Esophagus (tissue), 2 donors: ENCODE results near the gene GMPPA. TPM values are rescaled to one million over a fixed set of nuclear protein-coding genes. Genes with fewer than 3 reads are reported as not detected.

Source experiments
- H3K27ac ChIP-seq, 2 donors: one replicate each; pipeline ENCODE4 v1.5.1; 2013; ENCODE audit warnings: low read depth in 2 of 2, mild to moderate bottlenecking in 2 of 2, inconsistent platforms in 1 of 2, low read length in 1 of 2, moderate library complexity in 1 of 2
- H3K27me3 ChIP-seq, 2 donors: one replicate each; pipeline ENCODE4 v1.6.1; 2013; ENCODE audit warnings: low read length in 2 of 2, control low read depth in 1 of 2, mild to moderate bottlenecking in 1 of 2; ENCODE audit not compliant: insufficient read depth in 2 of 2, control insufficient read depth in 1 of 2
- H3K36me3 ChIP-seq, 2 donors: one replicate each; pipeline ENCODE4 v1.6.1; 2013; ENCODE audit warnings: low read length in 1 of 2; ENCODE audit not compliant: control insufficient read depth in 2 of 2, insufficient read depth in 2 of 2
- H3K4me1 ChIP-seq, 2 donors: one replicate each; pipeline ENCODE4 v1.6.1; 2013; ENCODE audit warnings: low read length in 1 of 2; ENCODE audit not compliant: control insufficient read depth in 2 of 2, insufficient read depth in 2 of 2
- H3K4me3 ChIP-seq, 2 donors: one replicate each; pipeline ENCODE4 v1.5.1; 2013; ENCODE audit warnings: low read length in 2 of 2, mild to moderate bottlenecking in 2 of 2, low read depth in 1 of 2, moderate library complexity in 1 of 2
- H3K9me3 ChIP-seq, 2 donors: one replicate each; pipeline ENCODE4 v1.6.1; 2013; ENCODE audit warnings: mild to moderate bottlenecking in 2 of 2, low read depth in 1 of 2, low read length in 1 of 2, moderate library complexity in 1 of 2; ENCODE audit not compliant: control insufficient read depth in 2 of 2, insufficient read depth in 1 of 2
- WGBS, 2 donors: extraction: QIAGEN DNeasy Blood & Tissue Kit; methylation state at CpG; one replicate each; pipeline ENCODE4 v1.1.7; 2013; 5-methylcytosine and 5-hydroxymethylcytosine counted together
- polyA plus RNA-seq, 2 donors: library from polyadenylated mRNA; stranded (reverse); fragments of 200-250 nt; gene quantifications; one replicate each; pipeline ENCODE4 v1.2.3, GENCODE V29; 2013
- donor health status: healthy with polysubstance abuse.
- donor health status: Bipolar disorder and iron deficiency.

GMPPA gene
- polyA plus RNA-seq, 2 donors: 18.4 to 25.5 TPM

DNA sequence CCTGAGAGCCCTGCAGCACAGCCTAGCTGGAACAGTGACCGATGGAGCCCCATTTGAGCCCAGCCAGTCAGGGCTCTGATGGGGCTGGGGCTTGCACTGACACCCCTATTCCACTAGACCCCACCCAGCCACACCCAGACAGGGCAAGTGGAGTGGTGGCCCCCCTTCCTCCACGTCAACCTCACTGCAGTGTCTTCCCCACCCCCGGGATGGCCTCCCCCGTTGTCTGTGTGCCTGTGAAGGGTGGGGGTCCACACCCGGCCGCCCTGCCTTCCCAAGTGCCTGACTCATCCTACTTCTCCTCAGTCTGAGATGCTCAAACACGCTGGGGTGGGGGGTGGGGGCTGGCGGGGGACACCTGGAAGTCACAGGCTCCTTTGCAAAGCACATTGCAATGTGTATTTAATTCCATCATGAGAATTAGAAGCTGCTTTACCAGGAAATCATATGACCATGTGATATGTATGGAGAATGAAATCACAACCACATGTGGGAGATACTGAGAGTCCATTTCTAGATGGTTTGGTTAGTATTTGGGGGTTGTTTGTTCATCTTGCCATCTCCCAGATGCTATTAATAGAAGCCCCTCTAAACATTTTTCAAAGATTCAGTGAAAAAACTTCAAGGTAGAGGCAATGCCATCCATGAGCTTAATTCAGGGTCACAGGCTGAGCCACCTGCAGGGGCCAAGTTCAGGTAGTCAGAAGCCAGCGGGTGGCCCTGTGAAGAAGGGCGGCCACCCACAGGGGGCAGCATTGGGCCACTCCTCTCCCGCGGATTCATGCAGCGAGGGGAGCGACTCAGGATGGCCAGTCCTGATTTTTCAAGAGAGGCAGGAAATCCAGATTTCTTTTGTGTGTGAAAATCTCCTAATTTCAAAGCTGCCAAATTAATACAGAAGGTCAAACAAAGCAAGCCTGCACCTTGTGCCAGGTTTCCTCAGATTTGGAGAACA is 22.7 kb upstream of the GMPPA start:
- Histone ChIP-seq H3K36me3 (no peaks in the 10 kb centered on the region), H3K4me3 (no peak overlapping the region), H3K9me3 (no peaks in the 10 kb centered on the region), H3K27ac (no peak overlapping the region), H3K27me3 (no peaks in the 10 kb centered on the region), H3K4me1 (peaks cover 0 to 4% of the 10 kb centered on the region in 2 donors)
- 31 to 35% methylated on average over 14 of the region's 14 CpGs for WGBS, 2 donors

DNA sequence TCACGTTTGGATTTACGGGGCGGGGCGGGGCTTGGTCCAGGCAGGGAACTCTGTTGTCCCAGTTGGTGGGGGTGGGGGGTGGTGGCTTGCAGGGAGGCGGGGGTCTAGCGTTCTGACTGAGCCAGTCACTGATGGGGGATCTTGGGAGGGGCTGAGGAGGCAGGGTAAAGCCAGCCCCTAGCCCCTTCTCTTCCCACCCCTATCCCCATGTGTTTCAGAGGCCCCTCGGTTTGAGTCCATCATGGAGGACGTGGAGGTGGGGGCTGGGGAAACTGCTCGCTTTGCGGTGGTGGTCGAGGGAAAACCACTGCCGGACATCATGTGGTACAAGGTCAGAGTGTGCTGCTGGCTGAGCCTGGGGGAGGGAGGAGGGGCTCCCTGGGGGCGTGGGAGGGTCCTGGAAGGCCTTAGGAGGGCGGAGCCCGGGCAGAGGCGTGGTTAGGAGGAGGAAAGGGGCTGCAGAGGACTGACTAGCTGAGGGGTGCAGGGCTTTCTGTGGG is 22.0 kb upstream of the GMPPA start:
- Histone ChIP-seq H3K27me3 (no peaks in the 10 kb centered on the region), H3K4me3 (no peak overlapping the region), H3K36me3 (no peaks in the 10 kb centered on the region)

DNA sequence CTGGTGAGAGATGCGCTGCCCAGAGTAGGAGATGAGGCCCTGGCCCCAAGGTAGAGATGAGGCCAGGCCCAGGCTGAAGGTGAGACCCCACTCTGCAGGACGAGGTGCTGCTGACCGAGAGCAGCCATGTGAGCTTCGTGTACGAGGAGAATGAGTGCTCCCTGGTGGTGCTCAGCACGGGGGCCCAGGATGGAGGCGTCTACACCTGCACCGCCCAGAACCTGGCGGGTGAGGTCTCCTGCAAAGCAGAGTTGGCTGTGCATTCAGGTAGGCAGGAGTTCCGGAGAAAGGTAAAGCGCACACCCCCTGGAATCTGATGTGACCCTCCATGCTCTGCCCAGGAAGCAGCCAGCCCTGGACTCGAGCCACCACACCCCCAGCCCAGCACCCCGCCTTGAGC is 21.5 kb upstream of the GMPPA start:
- 80 to 83% methylated on average over 13 of the region's 13 CpGs for WGBS, 2 donors
- Histone ChIP-seq H3K4me1 (peaks cover 0 to 4% of the 10 kb centered on the region in 2 donors), H3K27ac (peak overlapping the region in 1 of 2 donors; percentile 28), H3K4me3 (no peak overlapping the region), H3K27me3 (no peaks in the 10 kb centered on the region), H3K36me3 (no peaks in the 10 kb centered on the region), H3K9me3 (no peaks in the 10 kb centered on the region)

More for the DNA sequence above, 22.0 kb upstream of the GMPPA start:
- no peaks in the 10 kb centered on the region for H3K9me3 ChIP-seq
- H3K27ac ChIP-seq: no peak overlapping the region
- 12 to 18% methylated on average over 16 of the region's 16 CpGs for WGBS, 2 donors
- H3K4me1 ChIP-seq: peaks cover 0 to 4% of the 10 kb centered on the region in 2 donors

DNA sequence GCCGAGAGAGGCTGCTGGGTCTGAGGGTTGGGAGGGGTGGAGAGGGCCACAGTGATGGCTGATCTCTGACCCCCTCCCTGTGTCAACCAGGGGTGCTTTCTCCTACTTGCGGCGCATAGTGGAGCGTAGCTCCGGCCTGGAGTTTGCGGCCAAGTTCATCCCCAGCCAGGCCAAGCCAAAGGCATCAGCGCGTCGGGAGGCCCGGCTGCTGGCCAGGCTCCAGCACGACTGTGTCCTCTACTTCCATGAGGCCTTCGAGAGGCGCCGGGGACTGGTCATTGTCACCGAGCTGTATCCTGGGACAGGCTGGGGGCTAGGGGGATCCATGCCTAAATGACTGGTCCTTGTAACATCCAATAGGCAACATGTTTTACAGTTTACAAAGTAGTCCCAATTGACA is 20.9 kb upstream of the GMPPA start:
- WGBS, 2 donors: 77 to 84% methylated on average over 15 of the region's 15 CpGs
- Histone ChIP-seq H3K27ac (peak overlapping the region in 1 of 2 donors; percentile 24), H3K27me3 (no peaks in the 10 kb centered on the region), H3K4me3 (no peak overlapping the region), H3K4me1 (peaks cover 0 to 4% of the 10 kb centered on the region in 2 donors), H3K9me3 (no peaks in the 10 kb centered on the region), H3K36me3 (no peaks in the 10 kb centered on the region)

DNA sequence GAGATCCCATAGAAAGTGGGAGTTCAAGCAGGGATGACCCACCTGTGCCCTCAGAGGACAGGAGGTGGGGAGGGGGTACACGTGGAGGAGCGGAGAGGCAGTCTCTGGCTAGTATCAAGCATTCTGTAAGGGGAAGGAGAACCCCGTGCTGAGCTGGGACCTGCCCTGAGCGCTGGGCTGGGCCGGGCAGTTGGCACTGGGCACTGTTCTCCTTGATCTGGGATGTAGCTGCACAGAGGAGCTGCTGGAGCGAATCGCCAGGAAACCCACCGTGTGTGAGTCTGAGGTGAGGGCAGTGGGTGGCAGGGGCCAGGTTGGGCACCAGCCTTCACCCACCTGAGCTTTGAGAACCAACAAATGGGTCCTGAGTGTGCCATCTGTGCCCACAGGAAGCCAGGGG is 19.8 kb upstream of the GMPPA start:
- no peak overlapping the region for H3K4me3 ChIP-seq
- peaks cover 0 to 8% of the 10 kb centered on the region in 2 donors for H3K27me3 ChIP-seq
- no peaks in the 10 kb centered on the region for H3K4me1 ChIP-seq
- H3K36me3 ChIP-seq: no peaks in the 10 kb centered on the region
- H3K27ac ChIP-seq: no peak overlapping the region
- no peaks in the 10 kb centered on the region for H3K9me3 ChIP-seq
- WGBS, 2 donors: 81 to 83% methylated on average over 8 of the region's 8 CpGs

DNA sequence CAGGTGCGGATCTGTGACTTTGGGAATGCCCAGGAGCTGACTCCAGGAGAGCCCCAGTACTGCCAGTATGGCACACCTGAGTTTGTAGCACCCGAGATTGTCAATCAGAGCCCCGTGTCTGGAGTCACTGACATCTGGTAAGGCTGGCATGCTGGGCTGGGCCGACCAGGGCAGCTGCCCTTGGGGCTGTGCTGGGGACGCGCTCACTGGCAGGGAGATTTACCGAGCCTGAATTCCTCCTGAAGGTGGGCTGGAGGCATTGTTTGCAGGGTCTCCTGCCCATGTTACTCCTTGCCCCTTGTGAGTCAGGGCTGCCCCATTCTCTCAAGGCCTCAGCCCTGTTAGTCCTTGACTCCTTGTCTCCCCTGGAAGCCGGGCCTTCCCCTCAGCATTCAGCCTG is 18.7 kb upstream of the GMPPA start:
- no peaks in the 10 kb centered on the region for H3K9me3 ChIP-seq
- no peak overlapping the region for H3K27ac ChIP-seq
- 83 to 91% methylated on average over 8 of the region's 8 CpGs for WGBS, 2 donors
- peaks cover 0 to 18% of the 10 kb centered on the region in 2 donors for H3K27me3 ChIP-seq
- H3K4me1 ChIP-seq: peaks cover 5 to 8% of the 10 kb centered on the region in 2 donors
- H3K4me3 ChIP-seq: no peak overlapping the region
- H3K36me3 ChIP-seq: no peaks in the 10 kb centered on the region

DNA sequence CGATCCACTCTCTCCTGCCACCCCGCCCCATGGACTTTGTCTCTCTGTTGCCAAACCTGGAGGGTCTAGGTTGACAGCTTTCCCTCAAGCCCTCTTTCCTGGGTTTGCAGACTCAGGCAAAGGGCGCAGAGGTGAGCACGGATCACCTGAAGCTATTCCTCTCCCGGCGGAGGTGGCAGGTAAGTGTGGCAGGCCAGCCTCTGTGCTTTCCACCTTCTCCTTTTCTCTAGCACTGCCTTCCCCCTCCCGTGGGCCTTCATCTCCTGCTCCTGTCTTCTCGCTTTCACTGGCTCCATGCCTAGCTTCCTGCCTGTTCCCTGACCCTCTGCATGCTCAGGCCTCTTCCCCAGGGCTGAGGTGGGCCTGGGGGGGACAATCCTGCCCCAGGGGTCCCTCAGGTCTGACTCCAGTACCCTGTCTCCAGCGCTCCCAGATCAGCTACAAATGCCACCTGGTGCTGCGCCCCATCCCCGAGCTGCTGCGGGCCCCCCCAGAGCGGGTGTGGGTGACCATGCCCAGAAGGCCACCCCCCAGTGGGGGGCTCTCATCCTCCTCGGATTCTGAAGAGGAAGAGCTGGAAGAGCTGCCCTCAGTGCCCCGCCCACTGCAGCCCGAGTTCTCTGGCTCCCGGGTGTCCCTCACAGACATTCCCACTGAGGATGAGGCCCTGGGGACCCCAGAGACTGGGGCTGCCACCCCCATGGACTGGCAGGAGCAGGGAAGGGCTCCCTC is 15.9 kb upstream of the GMPPA start:
- no peak overlapping the region for H3K4me3 ChIP-seq
- 64 to 69% methylated on average over 16 to 17 of the region's 17 CpGs for WGBS, 2 donors
- peak overlapping the region in 1 of 2 donors; percentile 3 for H3K27ac ChIP-seq
- peaks cover 0 to 19% of the 10 kb centered on the region in 2 donors for H3K27me3 ChIP-seq
- peaks cover 5 to 8% of the 10 kb centered on the region in 2 donors for H3K4me1 ChIP-seq
- no peaks in the 10 kb centered on the region for H3K9me3 ChIP-seq
- no peaks in the 10 kb centered on the region for H3K36me3 ChIP-seq

DNA sequence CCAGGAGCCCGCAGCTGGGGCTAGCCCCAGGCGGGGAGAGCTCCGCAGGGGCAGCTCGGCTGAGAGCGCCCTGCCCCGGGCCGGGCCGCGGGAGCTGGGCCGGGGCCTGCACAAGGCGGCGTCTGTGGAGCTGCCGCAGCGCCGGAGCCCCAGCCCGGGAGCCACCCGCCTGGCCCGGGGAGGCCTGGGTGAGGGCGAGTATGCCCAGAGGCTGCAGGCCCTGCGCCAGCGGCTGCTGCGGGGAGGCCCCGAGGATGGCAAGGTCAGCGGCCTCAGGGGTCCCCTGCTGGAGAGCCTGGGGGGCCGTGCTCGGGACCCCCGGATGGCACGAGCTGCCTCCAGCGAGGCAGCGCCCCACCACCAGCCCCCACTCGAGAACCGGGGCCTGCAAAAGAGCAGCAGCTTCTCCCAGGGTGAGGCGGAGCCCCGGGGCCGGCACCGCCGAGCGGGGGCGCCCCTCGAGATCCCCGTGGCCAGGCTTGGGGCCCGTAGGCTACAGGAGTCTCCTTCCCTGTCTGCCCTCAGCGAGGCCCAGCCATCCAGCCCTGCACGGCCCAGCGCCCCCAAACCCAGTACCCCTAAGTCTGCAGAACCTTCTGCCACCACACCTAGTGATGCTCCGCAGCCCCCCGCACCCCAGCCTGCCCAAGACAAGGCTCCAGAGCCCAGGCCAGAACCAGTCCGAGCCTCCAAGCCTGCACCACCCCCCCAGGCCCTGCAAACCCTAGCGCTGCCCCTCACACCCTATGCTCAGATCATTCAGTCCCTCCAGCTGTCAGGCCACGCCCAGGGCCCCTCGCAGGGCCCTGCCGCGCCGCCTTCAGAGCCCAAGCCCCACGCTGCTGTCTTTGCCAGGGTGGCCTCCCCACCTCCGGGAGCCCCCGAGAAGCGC is 15.0 kb upstream of the GMPPA start:
- 14 to 22% methylated on average over 39 to 58 of the region's 58 CpGs for WGBS, 2 donors
- Histone ChIP-seq H3K36me3 (no peaks in the 10 kb centered on the region), H3K9me3 (no peaks in the 10 kb centered on the region), H3K4me3 (peak overlapping the region in 1 of 2 donors; percentile 2), H3K27ac (no peak overlapping the region), H3K27me3 (peaks cover 0 to 19% of the 10 kb centered on the region in 2 donors), H3K4me1 (peaks cover 5 to 8% of the 10 kb centered on the region in 2 donors)
